GM23248 (cell line): Measurements from ENCODE around the gene STARD13. TPM values are rescaled to one million over a fixed set of nuclear protein-coding genes. Genes with fewer than 3 reads are reported as not detected.

ENCODE experiments used
- DNase-seq: peaks from one replicate; pipeline ENCODE4 v3.0.0-alpha.2; 2015
- H2AFZ ChIP-seq: fragments of 200-600 bp; sonication (generic); 2 replicates; pipeline ENCODE4 v1.6.1; 2016; ENCODE audit warnings: antibody characterized with exemption
- H3F3A ChIP-seq: fragments of 200-600 bp; sonication (generic); 2 replicates; pipeline ENCODE4 v1.6.1; 2016; ENCODE audit warnings: mild to moderate bottlenecking, antibody characterized with exemption, mixed run types; ENCODE audit not compliant: insufficient read depth
- H3K27ac ChIP-seq: fragments of 200-600 bp; sonication (generic); 2 replicates; pipeline ENCODE4 v1.5.1; 2016; ENCODE audit warnings: mild to moderate bottlenecking
- H3K27me3 ChIP-seq: fragments of 200-600 bp; sonication (generic); replicated peaks from 2 replicates; pipeline ENCODE4 v1.6.1; 2016; ENCODE audit warnings: mild to moderate bottlenecking; ENCODE audit not compliant: insufficient read depth
- H3K36me3 ChIP-seq: fragments of 200-600 bp; sonication (generic); 2 replicates; pipeline ENCODE4 v1.6.1; 2016; ENCODE audit warnings: low read depth, mild to moderate bottlenecking
- H3K4me1 ChIP-seq: fragments of 200-600 bp; sonication (generic); 2 replicates; pipeline ENCODE4 v1.6.1; 2016; ENCODE audit warnings: mild to moderate bottlenecking; ENCODE audit not compliant: insufficient read depth
- H3K4me2 ChIP-seq: fragments of 200-600 bp; sonication (generic); one replicate; pipeline ENCODE4 v1.6.1; 2016; ENCODE audit warnings: mild to moderate bottlenecking; ENCODE audit not compliant: unreplicated experiment
- H3K4me3 ChIP-seq: fragments of 200-600 bp; sonication (generic); 2 replicates; pipeline ENCODE4 v1.5.1; 2016; ENCODE audit warnings: mild to moderate bottlenecking
- H3K79me2 ChIP-seq: fragments of 200-600 bp; sonication (generic); 2 replicates; pipeline ENCODE4 v1.6.1; 2016; ENCODE audit warnings: mild to moderate bottlenecking; ENCODE audit not compliant: insufficient read depth
- H3K9ac ChIP-seq: fragments of 200-600 bp; sonication (generic); 2 replicates; pipeline ENCODE4 v1.6.1; 2016; ENCODE audit warnings: mild to moderate bottlenecking
- H3K9me2 ChIP-seq: fragments of 200-600 bp; sonication (generic); 2 replicates; pipeline ENCODE4 v1.6.1; 2016; ENCODE audit warnings: mixed run types, mild to moderate bottlenecking, moderate library complexity; ENCODE audit not compliant: insufficient read depth
- H3K9me3 ChIP-seq: fragments of 200-600 bp; sonication (generic); one replicate; pipeline ENCODE4 v1.6.1; 2017; ENCODE audit warnings: low read depth
- H4K20me1 ChIP-seq: fragments of 200-600 bp; sonication (generic); 2 replicates; pipeline ENCODE4 v1.6.0; 2016; ENCODE audit not compliant: insufficient read depth
- EZH2 ChIP-seq: fragments of 200-600 bp; sonication (generic); IDR thresholded peaks from 2 replicates; pipeline ENCODE4 v1.6.1; 2018; ENCODE audit warnings: antibody characterized with exemption, mild to moderate bottlenecking; ENCODE audit not compliant: insufficient read depth, poor library complexity, severe bottlenecking
- EZH2phosphoT487 ChIP-seq: fragments of 200-600 bp; sonication (generic); IDR thresholded peaks from 2 replicates; pipeline ENCODE4 v1.6.1; 2018; ENCODE audit warnings: antibody characterized with exemption, moderate library complexity, mild to moderate bottlenecking, low read depth; ENCODE audit not compliant: insufficient read depth
- WGBS, 2 experiments: methylation state at CpG; one replicate each; pipeline ENCODE4 v1.1.6; 2015 to 2017; ENCODE audit warnings: low lambda C conversion rate in 2 of 2, low coverage in 1 of 2; ENCODE audit errors: missing lambda C conversion rate in 2 of 2; 5-methylcytosine and 5-hydroxymethylcytosine counted together
- in situ Hi-C: fragments of 300-500 bp; cut with MboI; formaldehyde crosslinking; loops from 2 replicates; pipeline ENCODE4 v1.15.0; 2020
- polyA plus RNA-seq: library from polyadenylated mRNA; unstranded; fragments of >200 nt; fragmentation: Nextera tagmentation; extraction: Ambion mirVana; gene quantifications from 2 replicates; pipeline ENCODE4 v1.2.1, GENCODE V29; 2016
- total RNA-seq: library from RNA; depleted of rRNA; stranded (reverse); fragments of >200 nt; shearing (Covaris generic); gene quantifications from 2 replicates; pipeline ENCODE4 v1.2.3, GENCODE V29; 2014

The STARD13 gene
- total and polyA plus RNA-seq, 2 experiments from 2014 or later = 13.8 to 16.6 TPM

- peak overlapping the region; percentile 22; the same call in 1 of the 2 replicates for H3K9ac ChIP-seq
- in situ Hi-C loops = no loop called here
- H3K4me1 ChIP-seq = peaks cover 58% of the 10 kb centered on the region
- peak overlapping the region; percentile 5 for H3K4me2 ChIP-seq
- H3K27me3 ChIP-seq = no peaks in the 10 kb centered on the region
- H3F3A ChIP-seq = peaks cover 21% of the 10 kb centered on the region
- no peaks in the 10 kb centered on the region for H3K9me2 ChIP-seq
- no peaks in the 10 kb centered on the region for H3K9me3 ChIP-seq
- peak; percentile 30 for DNase-seq
- TF ChIP-seq EZH2phosphoT487 (no peak), EZH2 (no peak)
- H2AFZ ChIP-seq = no peak overlapping the region
- no peaks in the 10 kb centered on the region; the same call in 1 of the 2 replicates for H3K36me3 ChIP-seq
- H3K79me2 ChIP-seq = peaks cover 98% of the 10 kb centered on the region
- WGBS, 2 experiments = 88 to 92% methylated on average over 4 of the region's 4 CpGs
- H3K4me3 ChIP-seq = no peak overlapping the region
- 0 out of 2 replicates have a peak, but pooled peaks cover 5% of the 10 kb centered on the region for H4K20me1 ChIP-seq
- peak overlapping the region; percentile 35 for H3K27ac ChIP-seq
Observed at GRCh38 chr13:33188093-33188882, 97.3 kb downstream of the STARD13 start.

- H3K36me3 ChIP-seq = no peaks in the 10 kb centered on the region; the same call in 1 of the 2 replicates
- peaks cover 58% of the 10 kb centered on the region for H3K4me1 ChIP-seq
- WGBS, 2 experiments = 81 to 82% methylated on average over 8 of the region's 8 CpGs
- peaks cover 21% of the 10 kb centered on the region for H3F3A ChIP-seq
- H3K79me2 ChIP-seq = peaks cover 98% of the 10 kb centered on the region
- in situ Hi-C loops = no loop called here
- H2AFZ ChIP-seq = no peak overlapping the region
- TF ChIP-seq EZH2phosphoT487 (no peak), EZH2 (no peak)
- H3K27ac ChIP-seq = no peak overlapping the region
- no peaks in the 10 kb centered on the region for H3K9me2 ChIP-seq
- H3K9ac ChIP-seq = no peak overlapping the region
- no peak overlapping the region for H3K4me3 ChIP-seq
- H4K20me1 ChIP-seq = peaks cover 5% of the 10 kb centered on the region; the same call in 1 of the 2 replicates
- H3K27me3 ChIP-seq = no peaks in the 10 kb centered on the region
- no peaks in the 10 kb centered on the region for H3K9me3 ChIP-seq
- peak; percentile 28 for DNase-seq
- no peak overlapping the region for H3K4me2 ChIP-seq
Observed at GRCh38 chr13:33186861-33187291, 98.7 kb downstream of the STARD13 start.

- DNase-seq = no peak
- in situ Hi-C loops = no loop called here
- H3K9me3 ChIP-seq = no peaks in the 10 kb centered on the region
- H3K27ac ChIP-seq = no peak overlapping the region
- no peaks in the 10 kb centered on the region for H3K27me3 ChIP-seq
- no peak overlapping the region for H3K4me2 ChIP-seq
- H3K9ac ChIP-seq = no peak overlapping the region
- H2AFZ ChIP-seq = no peak overlapping the region
- peaks cover 5% of the 10 kb centered on the region; the same call in 1 of the 2 replicates for H4K20me1 ChIP-seq
- WGBS, 2 experiments = 89 to 94% methylated on average over 6 of the region's 6 CpGs
- no peak overlapping the region for H3K4me3 ChIP-seq
- H3F3A ChIP-seq = peaks cover 21% of the 10 kb centered on the region
- H3K79me2 ChIP-seq = peaks cover 98% of the 10 kb centered on the region
- no peaks in the 10 kb centered on the region for H3K9me2 ChIP-seq
- TF ChIP-seq EZH2 (no peak), EZH2phosphoT487 (no peak)
- H3K36me3 ChIP-seq = no peaks in the 10 kb centered on the region; the same call in 1 of the 2 replicates
- H3K4me1 ChIP-seq = peaks cover 47% of the 10 kb centered on the region
Observed at GRCh38 chr13:33185853-33186252, 99.7 kb downstream of the STARD13 start.

GRCh38 chr13:33184530-33184929 lies 101.0 kb downstream of the STARD13 start:
- H4K20me1 ChIP-seq = peaks cover 5% of the 10 kb centered on the region; the same call in 1 of the 2 replicates
- peaks cover 98% of the 10 kb centered on the region for H3K79me2 ChIP-seq
- H3K4me2 ChIP-seq = no peak overlapping the region
- H3K27me3 ChIP-seq = no peaks in the 10 kb centered on the region
- no peak overlapping the region for H3K4me3 ChIP-seq
- H3K9me3 ChIP-seq = no peaks in the 10 kb centered on the region
- DNase-seq = no peak
- no peak overlapping the region for H3K9ac ChIP-seq
- H3F3A ChIP-seq = peaks cover 21% of the 10 kb centered on the region
- 74 to 85% methylated on average over 2 of the region's 2 CpGs for whole genome bisulfite sequencing, 2 experiments
- no peaks in the 10 kb centered on the region; the same call in 1 of the 2 replicates for H3K36me3 ChIP-seq
- in situ Hi-C loops = no loop called here
- peak overlapping the region; percentile 61 for H3K27ac ChIP-seq
- H2AFZ ChIP-seq = no peak overlapping the region
- TF ChIP-seq EZH2 (no peak), EZH2phosphoT487 (no peak)
- H3K4me1 ChIP-seq = peaks cover 39% of the 10 kb centered on the region
- no peaks in the 10 kb centered on the region for H3K9me2 ChIP-seq
